Liver (tissue), 9 donors: ENCODE measurements around the gene CFAP99. TPM values are rescaled to one million over a fixed set of nuclear protein-coding genes. Genes with fewer than 3 reads are reported as not detected.

Experiments used
- DNase-seq: peaks from one replicate; pipeline ENCODE4 v3.0.0-alpha.2; 2017; ENCODE audit warnings: low spot score
- H3K27ac ChIP-seq, 2 donors: one replicate each; pipeline ENCODE4 v1.7.0; 2013; ENCODE audit warnings: inconsistent platforms in 2 of 2, low read length in 2 of 2, control low read depth in 1 of 2, low read depth in 1 of 2, mild to moderate bottlenecking in 1 of 2
- H3K27me3 ChIP-seq, 4 donors: one replicate each; pipeline versions ENCODE4 v1.6.1 to v1.7.0; 2013; ENCODE audit warnings: low read length in 3 of 4, inconsistent platforms in 1 of 4, mild to moderate bottlenecking in 1 of 4, moderate library complexity in 1 of 4; ENCODE audit not compliant: control insufficient read depth in 4 of 4, insufficient read depth in 4 of 4
- H3K36me3 ChIP-seq, 4 donors: one replicate each; pipeline versions ENCODE4 v1.6.1 to v1.7.0; 2013; ENCODE audit warnings: low read length in 3 of 4, mild to moderate bottlenecking in 3 of 4, low read depth in 1 of 4, moderate library complexity in 1 of 4; ENCODE audit not compliant: control insufficient read depth in 4 of 4, insufficient read depth in 3 of 4
- H3K4me1 ChIP-seq, 4 donors: one replicate each; pipeline versions ENCODE4 v1.6.1 to v1.7.0; 2013; ENCODE audit warnings: low read length in 3 of 4, mild to moderate bottlenecking in 3 of 4, moderate library complexity in 1 of 4; ENCODE audit not compliant: control insufficient read depth in 4 of 4, insufficient read depth in 4 of 4
- H3K4me3 ChIP-seq, 3 donors: one replicate each; pipeline versions ENCODE4 v1.6.1 to v1.7.0; 2013; ENCODE audit warnings: low read length in 3 of 3, control low read depth in 1 of 3, low read depth in 1 of 3, mild to moderate bottlenecking in 1 of 3
- H3K9ac ChIP-seq, 2 donors: one replicate each; pipeline ENCODE4 v1.7.0; 2013; ENCODE audit warnings: low read length in 2 of 2, mild to moderate bottlenecking in 2 of 2, moderate library complexity in 2 of 2, control low read depth in 1 of 2, low read depth in 1 of 2
- H3K9me3 ChIP-seq, 4 donors: one replicate each; pipeline versions ENCODE4 v1.6.1 to v1.7.0; 2013; ENCODE audit warnings: low read length in 3 of 4; ENCODE audit not compliant: control insufficient read depth in 4 of 4
- EGR1 ChIP-seq, 2 donors: IDR thresholded peaks; 2 replicates each; pipeline ENCODE4 v1.6.1; 2016 to 2018; ENCODE audit warnings: antibody characterized with exemption in 2 of 2, low read depth in 2 of 2
- FOXA1 ChIP-seq: IDR thresholded peaks from 2 replicates; pipeline ENCODE4 v1.6.1; 2016; ENCODE audit warnings: antibody characterized with exemption
- FOXA2 ChIP-seq: IDR thresholded peaks from 2 replicates; pipeline ENCODE4 v1.6.1; 2016; ENCODE audit warnings: antibody characterized with exemption
- HNF4G ChIP-seq: IDR thresholded peaks from 2 replicates; pipeline ENCODE4 v1.6.1; 2016; ENCODE audit warnings: antibody characterized with exemption
- NR2F2 ChIP-seq: IDR thresholded peaks from 2 replicates; pipeline ENCODE4 v1.6.1; 2016; ENCODE audit warnings: antibody characterized with exemption
- RAD21 ChIP-seq, 2 donors: IDR thresholded peaks; 2 replicates each; pipeline ENCODE4 v1.6.1; 2016; ENCODE audit warnings: antibody characterized with exemption in 2 of 2, mild to moderate bottlenecking in 2 of 2
- RXRA ChIP-seq, 2 donors: IDR thresholded peaks; 2 replicates each; pipeline ENCODE4 v1.6.1; 2017 to 2018; ENCODE audit warnings: antibody characterized with exemption in 2 of 2, mild to moderate bottlenecking in 1 of 2
- SP1 ChIP-seq: IDR thresholded peaks from 2 replicates; pipeline ENCODE4 v1.6.1; 2018; ENCODE audit warnings: antibody characterized with exemption, mild to moderate bottlenecking
- TAF1 ChIP-seq: conservative IDR thresholded peaks from 2 replicates; pipeline ENCODE4 v1.6.1; 2016; ENCODE audit warnings: antibody characterized with exemption, mild to moderate bottlenecking
- WGBS: extraction: QIAGEN DNeasy Blood & Tissue Kit; methylation state at CpG from one replicate; pipeline ENCODE4 v1.1.7; 2013; 5-methylcytosine and 5-hydroxymethylcytosine counted together
- polyA plus RNA-seq, 2 donors: library from polyadenylated mRNA; stranded (reverse) in 1 of 2; unstranded in 1 of 2; fragments of 200-250 nt in 1 of 2; fragments of >200 nt in 1 of 2; fragmentation: Nextera tagmentation in 1 of 2; extraction: Ambion mirVana in 1 of 2; gene quantifications; one replicate each; pipeline versions ENCODE4 v1.2.1 to v1.2.3, GENCODE V29; 2013 to 2015
- total RNA-seq, 2 donors: library from RNA; depleted of rRNA; stranded (reverse); fragments of >200 nt; gene quantifications; one replicate each; pipeline ENCODE4 v1.2.3, GENCODE V29; 2014
- TF ChIP-seq, protein P1 (sequence below): IDR thresholded peaks from 2 replicates; pipeline ENCODE4 v1.6.1; 2016; ENCODE audit warnings: antibody characterized with exemption
- TF ChIP-seq, protein P2 (sequence below): IDR thresholded peaks from 2 replicates; pipeline ENCODE4 v1.6.1; 2016; ENCODE audit warnings: antibody characterized with exemption
- TF ChIP-seq, protein P3 (sequence below): IDR thresholded peaks from 2 replicates; pipeline ENCODE4 v1.6.1; 2016; ENCODE audit warnings: antibody characterized with exemption, mild to moderate bottlenecking
- TF ChIP-seq, protein P4 (sequence below): IDR thresholded peaks from 2 replicates; pipeline ENCODE4 v1.6.1; 2016; ENCODE audit warnings: antibody characterized with exemption
- TF ChIP-seq, protein P5 (sequence below): fragments of 150-350 bp; IDR thresholded peaks from 2 replicates; pipeline ENCODE4 v1.5.1; 2017; ENCODE audit warnings: improper control_type of control experiment, low read depth, low read length; ENCODE audit not compliant: missing input control
- donor health status: healthy.
- donor health status: healthy.
- donor health status: healthy.
- donor health status: healthy.
- donor health status: healthy.

CFAP99 gene
- total and polyA plus RNA-seq, 4 donors: 0.33 to 0.36 TPM; not detected in 2

DNA sequence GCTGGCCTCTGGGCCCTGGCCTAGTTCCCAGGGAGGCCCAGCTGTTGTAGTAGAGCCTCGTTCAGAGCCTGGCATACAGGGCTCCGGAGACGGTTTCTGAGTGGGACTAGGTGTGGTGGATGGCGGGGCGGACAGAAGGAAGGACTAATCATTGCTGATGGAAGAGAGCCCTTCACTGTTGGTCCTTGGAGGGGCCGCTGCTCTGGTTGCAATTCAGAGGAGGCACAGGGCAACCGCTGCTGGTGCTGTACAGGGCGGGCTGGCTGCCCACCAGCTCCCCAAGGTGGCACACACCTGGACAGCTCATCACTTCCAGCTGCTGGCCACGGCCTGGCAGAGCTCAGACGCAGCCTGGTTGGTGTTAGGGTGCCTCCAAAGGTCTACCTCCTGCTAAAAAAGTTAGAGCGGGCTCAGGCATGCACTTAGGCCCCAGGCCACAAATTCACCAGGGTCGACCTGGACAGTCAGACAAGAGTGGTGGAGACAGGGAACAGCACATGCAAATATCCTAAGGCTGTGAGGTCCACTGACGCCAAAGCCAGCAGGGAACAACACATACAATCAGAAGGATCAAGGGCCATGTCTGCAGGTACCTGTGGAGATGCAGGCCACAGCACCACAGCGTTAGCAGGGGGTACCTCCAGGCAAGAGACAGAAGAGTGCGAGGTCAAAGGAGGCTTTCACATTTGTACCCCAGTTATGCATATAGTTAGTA lies 42.6 kb downstream of the CFAP99 start:
- Histone ChIP-seq H3K4me1 (peaks cover 5 to 10% (median 8%) of the 10 kb centered on the region in 4 donors), H3K27me3 (no peaks in the 10 kb centered on the region), H3K4me3 (no peak overlapping the region), H3K9ac (no peak overlapping the region), H3K9me3 (no peaks in the 10 kb centered on the region), H3K36me3 (no peaks in the 10 kb centered on the region), H3K27ac (no peak overlapping the region)
- DNase-seq: no peak
- TF ChIP-seq FOXA2 (no peak), SP1 (no peak), HNF4G (no peak), NR2F2 (no peak), TAF1 (no peak), EGR1 (IDR thresholded peaks at IDR 0.05; ENCODE audit: low read depth in 2 of 2) (no peak), RAD21 (IDR thresholded peaks at IDR 0.05) (no peak), FOXA1 (no peak), RXRA (IDR thresholded peaks at IDR 0.05) (no peak)
- TF ChIP-seq, protein P1, sequence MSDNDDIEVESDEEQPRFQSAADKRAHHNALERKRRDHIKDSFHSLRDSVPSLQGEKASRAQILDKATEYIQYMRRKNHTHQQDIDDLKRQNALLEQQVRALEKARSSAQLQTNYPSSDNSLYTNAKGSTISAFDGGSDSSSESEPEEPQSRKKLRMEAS: no peak
- TF ChIP-seq, protein P2, sequence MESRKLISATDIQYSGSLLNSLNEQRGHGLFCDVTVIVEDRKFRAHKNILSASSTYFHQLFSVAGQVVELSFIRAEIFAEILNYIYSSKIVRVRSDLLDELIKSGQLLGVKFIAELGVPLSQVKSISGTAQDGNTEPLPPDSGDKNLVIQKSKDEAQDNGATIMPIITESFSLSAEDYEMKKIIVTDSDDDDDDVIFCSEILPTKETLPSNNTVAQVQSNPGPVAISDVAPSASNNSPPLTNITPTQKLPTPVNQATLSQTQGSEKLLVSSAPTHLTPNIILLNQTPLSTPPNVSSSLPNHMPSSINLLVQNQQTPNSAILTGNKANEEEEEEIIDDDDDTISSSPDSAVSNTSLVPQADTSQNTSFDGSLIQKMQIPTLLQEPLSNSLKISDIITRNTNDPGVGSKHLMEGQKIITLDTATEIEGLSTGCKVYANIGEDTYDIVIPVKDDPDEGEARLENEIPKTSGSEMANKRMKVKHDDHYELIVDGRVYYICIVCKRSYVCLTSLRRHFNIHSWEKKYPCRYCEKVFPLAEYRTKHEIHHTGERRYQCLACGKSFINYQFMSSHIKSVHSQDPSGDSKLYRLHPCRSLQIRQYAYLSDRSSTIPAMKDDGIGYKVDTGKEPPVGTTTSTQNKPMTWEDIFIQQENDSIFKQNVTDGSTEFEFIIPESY: no peak
- TF ChIP-seq, protein P3, sequence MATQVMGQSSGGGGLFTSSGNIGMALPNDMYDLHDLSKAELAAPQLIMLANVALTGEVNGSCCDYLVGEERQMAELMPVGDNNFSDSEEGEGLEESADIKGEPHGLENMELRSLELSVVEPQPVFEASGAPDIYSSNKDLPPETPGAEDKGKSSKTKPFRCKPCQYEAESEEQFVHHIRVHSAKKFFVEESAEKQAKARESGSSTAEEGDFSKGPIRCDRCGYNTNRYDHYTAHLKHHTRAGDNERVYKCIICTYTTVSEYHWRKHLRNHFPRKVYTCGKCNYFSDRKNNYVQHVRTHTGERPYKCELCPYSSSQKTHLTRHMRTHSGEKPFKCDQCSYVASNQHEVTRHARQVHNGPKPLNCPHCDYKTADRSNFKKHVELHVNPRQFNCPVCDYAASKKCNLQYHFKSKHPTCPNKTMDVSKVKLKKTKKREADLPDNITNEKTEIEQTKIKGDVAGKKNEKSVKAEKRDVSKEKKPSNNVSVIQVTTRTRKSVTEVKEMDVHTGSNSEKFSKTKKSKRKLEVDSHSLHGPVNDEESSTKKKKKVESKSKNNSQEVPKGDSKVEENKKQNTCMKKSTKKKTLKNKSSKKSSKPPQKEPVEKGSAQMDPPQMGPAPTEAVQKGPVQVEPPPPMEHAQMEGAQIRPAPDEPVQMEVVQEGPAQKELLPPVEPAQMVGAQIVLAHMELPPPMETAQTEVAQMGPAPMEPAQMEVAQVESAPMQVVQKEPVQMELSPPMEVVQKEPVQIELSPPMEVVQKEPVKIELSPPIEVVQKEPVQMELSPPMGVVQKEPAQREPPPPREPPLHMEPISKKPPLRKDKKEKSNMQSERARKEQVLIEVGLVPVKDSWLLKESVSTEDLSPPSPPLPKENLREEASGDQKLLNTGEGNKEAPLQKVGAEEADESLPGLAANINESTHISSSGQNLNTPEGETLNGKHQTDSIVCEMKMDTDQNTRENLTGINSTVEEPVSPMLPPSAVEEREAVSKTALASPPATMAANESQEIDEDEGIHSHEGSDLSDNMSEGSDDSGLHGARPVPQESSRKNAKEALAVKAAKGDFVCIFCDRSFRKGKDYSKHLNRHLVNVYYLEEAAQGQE: no peak
- TF ChIP-seq, protein P4, sequence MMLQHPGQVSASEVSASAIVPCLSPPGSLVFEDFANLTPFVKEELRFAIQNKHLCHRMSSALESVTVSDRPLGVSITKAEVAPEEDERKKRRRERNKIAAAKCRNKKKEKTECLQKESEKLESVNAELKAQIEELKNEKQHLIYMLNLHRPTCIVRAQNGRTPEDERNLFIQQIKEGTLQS: no peak
- WGBS: 88% methylated on average over 15 of the region's 15 CpGs

DNA sequence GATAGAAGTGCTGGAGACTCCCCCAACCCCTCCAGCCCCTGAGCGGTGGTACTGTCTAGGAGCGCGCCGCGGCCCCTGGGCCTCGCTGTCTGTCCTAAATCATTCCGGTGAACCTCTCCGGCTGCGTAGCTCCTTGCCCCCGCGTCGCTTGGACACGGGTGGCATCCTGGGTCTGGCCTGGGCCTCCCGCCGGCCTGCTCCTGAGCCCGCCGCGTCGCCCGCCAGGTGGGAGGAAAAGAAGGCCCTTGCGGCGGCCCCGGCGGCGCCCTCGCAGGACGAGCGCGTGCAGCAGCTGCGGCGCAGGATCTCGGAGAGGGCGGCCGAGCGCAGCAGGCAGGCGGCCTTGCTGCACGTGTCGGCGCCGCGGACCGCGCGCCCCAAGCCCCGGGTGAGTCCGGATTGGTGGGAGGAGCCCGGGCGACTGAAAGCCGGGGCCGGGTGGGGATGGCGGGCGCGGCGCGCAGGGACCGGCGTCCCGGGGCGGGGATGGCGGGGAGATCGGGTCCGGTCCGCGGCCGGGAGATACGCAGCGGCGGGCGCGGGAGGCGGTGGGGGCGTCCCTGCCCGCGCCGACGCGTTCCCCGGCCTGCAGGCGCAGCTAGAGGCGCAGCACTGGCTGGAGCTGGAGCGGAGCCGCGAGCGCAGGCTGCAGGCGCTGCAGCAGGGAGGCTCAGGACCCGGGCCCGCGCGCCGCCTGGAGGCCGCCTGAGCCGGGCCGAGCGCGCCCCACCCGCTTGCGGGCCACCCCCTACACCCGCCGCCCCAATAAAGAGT lies 43.6 kb downstream of the CFAP99 start:
- TF ChIP-seq SP1 (no peak), RAD21 (IDR thresholded peaks at IDR 0.05) (peak in 1 of 2 donors; percentile 32)
- TF ChIP-seq, protein P5, sequence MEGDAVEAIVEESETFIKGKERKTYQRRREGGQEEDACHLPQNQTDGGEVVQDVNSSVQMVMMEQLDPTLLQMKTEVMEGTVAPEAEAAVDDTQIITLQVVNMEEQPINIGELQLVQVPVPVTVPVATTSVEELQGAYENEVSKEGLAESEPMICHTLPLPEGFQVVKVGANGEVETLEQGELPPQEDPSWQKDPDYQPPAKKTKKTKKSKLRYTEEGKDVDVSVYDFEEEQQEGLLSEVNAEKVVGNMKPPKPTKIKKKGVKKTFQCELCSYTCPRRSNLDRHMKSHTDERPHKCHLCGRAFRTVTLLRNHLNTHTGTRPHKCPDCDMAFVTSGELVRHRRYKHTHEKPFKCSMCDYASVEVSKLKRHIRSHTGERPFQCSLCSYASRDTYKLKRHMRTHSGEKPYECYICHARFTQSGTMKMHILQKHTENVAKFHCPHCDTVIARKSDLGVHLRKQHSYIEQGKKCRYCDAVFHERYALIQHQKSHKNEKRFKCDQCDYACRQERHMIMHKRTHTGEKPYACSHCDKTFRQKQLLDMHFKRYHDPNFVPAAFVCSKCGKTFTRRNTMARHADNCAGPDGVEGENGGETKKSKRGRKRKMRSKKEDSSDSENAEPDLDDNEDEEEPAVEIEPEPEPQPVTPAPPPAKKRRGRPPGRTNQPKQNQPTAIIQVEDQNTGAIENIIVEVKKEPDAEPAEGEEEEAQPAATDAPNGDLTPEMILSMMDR: peak; percentile 48
- H3K27ac ChIP-seq: no peak overlapping the region
- DNase-seq: peak; percentile 54
- H3K4me1 ChIP-seq: peaks cover 5 to 10% (median 8%) of the 10 kb centered on the region in 4 donors
- H3K36me3 ChIP-seq: no peaks in the 10 kb centered on the region
- H3K4me3 ChIP-seq: peak overlapping the region in 2 of 3 donors; percentile 35 to 64
- no peaks in the 10 kb centered on the region for H3K27me3 ChIP-seq
- WGBS: 5% methylated on average over 99 of the region's 99 CpGs
- no peak overlapping the region for H3K9ac ChIP-seq
- no peaks in the 10 kb centered on the region for H3K9me3 ChIP-seq
